ENCODE data around the gene CA10.

Gene CA10

GRCh38 chr17:51845776-51846175 is 312.7 kb downstream of the CA10 start:
- no peak overlapping the region for H3K4me3 ChIP-seq (ENCODE audit: low read depth, low read length)
- TF ChIP-seq CTCF (IDR thresholded peaks at IDR 0.05; ENCODE audit: low read depth, low read length), result no peak

GRCh38 chr17:51842763-51843162 is 315.8 kb downstream of the CA10 start:
- H3K4me3 ChIP-seq (ENCODE audit: low read depth, low read length), result no peak overlapping the region
- no peak for TF ChIP-seq CTCF (IDR thresholded peaks at IDR 0.05; ENCODE audit: low read depth, low read length)

- H3K4me3 ChIP-seq (ENCODE audit: low read depth, low read length), result no peak overlapping the region
- TF ChIP-seq CTCF (IDR thresholded peaks at IDR 0.05; ENCODE audit: low read depth, low read length), result no peak
These were observed 316.8 kb downstream of the CA10 start for GRCh38 chr17:51841669-51842068.

GRCh38 chr17:51840688-51841087 is 317.8 kb downstream of the CA10 start:
- no peak for TF ChIP-seq CTCF (IDR thresholded peaks at IDR 0.05; ENCODE audit: low read depth, low read length)

GRCh38 chr17:51833620-51834019 is 324.9 kb downstream of the CA10 start:
- no peak for TF ChIP-seq CTCF (IDR thresholded peaks at IDR 0.05; ENCODE audit: low read depth, low read length)
- no peak overlapping the region for H3K4me3 ChIP-seq (ENCODE audit: low read depth, low read length)

More at GRCh38 chr17:51840688-51841087, 317.8 kb downstream of the CA10 start:
- no peak overlapping the region for H3K4me3 ChIP-seq (ENCODE audit: low read depth, low read length)

- H3K4me3 ChIP-seq (ENCODE audit: low read depth, low read length), result no peak overlapping the region
- TF ChIP-seq CTCF (IDR thresholded peaks at IDR 0.05; ENCODE audit: low read depth, low read length), result no peak
These were observed 325.5 kb downstream of the CA10 start for GRCh38 chr17:51833045-51833444.

- TF ChIP-seq CTCF (IDR thresholded peaks at IDR 0.05; ENCODE audit: low read depth, low read length), result no peak
- no peak overlapping the region for H3K4me3 ChIP-seq (ENCODE audit: low read depth, low read length)
These were observed 327.6 kb downstream of the CA10 start for GRCh38 chr17:51830886-51831285.

Measured in WI38 (cell line).